WERI-Rb-1 (cell line): ENCODE data around the gene LRRC8C.

ENCODE experiments used
- DNase-seq: peaks from one replicate; pipeline ENCODE4 v3.0.0-alpha.2; 2020
- H3K27ac ChIP-seq: fragments of 250-450 bp; sonication (Bioruptor Pico); 2 replicates; pipeline ENCODE4 v1.5.1; 2020; ENCODE audit warnings: mild to moderate bottlenecking, moderate library complexity
- H3K27me3 ChIP-seq: fragments of 250-450 bp; sonication (Bioruptor Pico); 2 replicates; pipeline ENCODE4 v1.5.1; 2021; ENCODE audit warnings: mild to moderate bottlenecking, low read depth, moderate library complexity; ENCODE audit not compliant: insufficient read depth, severe bottlenecking
- H3K36me3 ChIP-seq: fragments of 250-450 bp; sonication (Bioruptor Pico); 2 replicates; pipeline ENCODE4 v1.5.1; 2020; ENCODE audit warnings: mild to moderate bottlenecking, moderate library complexity
- H3K4me3 ChIP-seq: 2 replicates; pipeline ENCODE4 v1.5.1; 2011; ENCODE audit warnings: low read depth, mild to moderate bottlenecking, control low read depth, low read length
- H3K9me3 ChIP-seq: fragments of 250-450 bp; sonication (Bioruptor Pico); 2 replicates; pipeline ENCODE4 v1.5.1; 2021; ENCODE audit warnings: mild to moderate bottlenecking, moderate library complexity; ENCODE audit not compliant: severe bottlenecking
- CTCF ChIP-seq: IDR thresholded peaks from 2 replicates; pipeline ENCODE4 v1.5.1; 2011; ENCODE audit warnings: low read depth, mild to moderate bottlenecking, control low read depth, inconsistent platforms, low read length

The LRRC8C gene

GRCh38 chr1:89685461-89685860 is 52.5 kb downstream of the LRRC8C start:
- H3K36me3 ChIP-seq: no peaks in the 10 kb centered on the region
- H3K27ac ChIP-seq: no peak overlapping the region
- H3K9me3 ChIP-seq: no peaks in the 10 kb centered on the region
- H3K4me3 ChIP-seq: no peak overlapping the region
- H3K27me3 ChIP-seq: no peaks in the 10 kb centered on the region
- no peak for TF ChIP-seq CTCF
- DNase-seq: no peak

GRCh38 chr1:89686520-89686919 is 53.6 kb downstream of the LRRC8C start:
- no peak overlapping the region for H3K4me3 ChIP-seq
- TF ChIP-seq CTCF: no peak
- no peaks in the 10 kb centered on the region for H3K27me3 ChIP-seq
- H3K9me3 ChIP-seq: no peaks in the 10 kb centered on the region
- no peak overlapping the region for H3K27ac ChIP-seq
- H3K36me3 ChIP-seq: no peaks in the 10 kb centered on the region
- no peak for DNase-seq

GRCh38 chr1:89687254-89687653 is 54.3 kb downstream of the LRRC8C start:
- no peaks in the 10 kb centered on the region for H3K27me3 ChIP-seq
- no peak overlapping the region for H3K4me3 ChIP-seq
- DNase-seq: no peak
- TF ChIP-seq CTCF: no peak
- H3K9me3 ChIP-seq: no peaks in the 10 kb centered on the region
- no peak overlapping the region for H3K27ac ChIP-seq
- no peaks in the 10 kb centered on the region for H3K36me3 ChIP-seq

- DNase-seq: no peak
- no peak for TF ChIP-seq CTCF
- H3K9me3 ChIP-seq: no peaks in the 10 kb centered on the region
- H3K4me3 ChIP-seq: no peak overlapping the region
- no peaks in the 10 kb centered on the region for H3K36me3 ChIP-seq
- H3K27ac ChIP-seq: no peak overlapping the region
- H3K27me3 ChIP-seq: no peaks in the 10 kb centered on the region
These were observed 55.7 kb downstream of the LRRC8C start for GRCh38 chr1:89688607-89689006.

- Histone ChIP-seq H3K27me3 (no peaks in the 10 kb centered on the region), H3K27ac (no peak overlapping the region), H3K36me3 (no peaks in the 10 kb centered on the region), H3K9me3 (no peaks in the 10 kb centered on the region), H3K4me3 (no peak overlapping the region)
- no peak for TF ChIP-seq CTCF
- no peak for DNase-seq
These were observed 56.3 kb downstream of the LRRC8C start for GRCh38 chr1:89689234-89689633.

- no peak overlapping the region for H3K27ac ChIP-seq
- no peaks in the 10 kb centered on the region for H3K27me3 ChIP-seq
- H3K36me3 ChIP-seq: no peaks in the 10 kb centered on the region
- H3K4me3 ChIP-seq: no peak overlapping the region
- no peak for TF ChIP-seq CTCF
- no peaks in the 10 kb centered on the region for H3K9me3 ChIP-seq
- no peak for DNase-seq
These were observed 57.7 kb downstream of the LRRC8C start for GRCh38 chr1:89690595-89690994.
